HepG2 (cell line): ENCODE data around the gene CARS2. TPM values are rescaled to one million over a fixed set of nuclear protein-coding genes. Genes with fewer than 3 reads are reported as not detected.
A peak's percentile ranks its signal among the peaks of the same experiment; 100 is the strongest.

Source experiments
- ATAC-seq: fragments of 200-7000 bp; cut with Tn5 transposase; 3 replicates; pipeline ENCODE4 v1.9.1; 2020; ENCODE audit warnings: mild to moderate bottlenecking, moderate library complexity
- BruUV-seq: library from RNA; stranded (reverse); fragments of 400-500 nt; replicated peaks from 2 replicates; lab custom pipeline; 2021; lab: Mats Ljungman, UMichigan
- CTCF ChIA-PET: fragments of 300-600 bp; formaldehyde crosslinking; extraction: SDS; loops from one replicate; lab custom pipeline; 2021; ENCODE audit warnings: low total read pairs, inconsistent platforms, low intra/inter-chr PET ratio; lab: Yijun Ruan, JAX
- POLR2A ChIA-PET: fragments of 350-600 bp; sonication (Branson Sonifier 250); formaldehyde crosslinking; loops from one replicate; lab custom pipeline; 2020; ENCODE audit warnings: antibody characterized with exemption, inconsistent platforms; lab: Yijun Ruan, JAX
- DNase-seq: peaks from one replicate; pipeline ENCODE4 v3.0.0-alpha.2; 2015; ENCODE audit warnings: low spot score
- FAIRE-seq: peaks from 3 replicates; lab custom pipeline; 2011; peaks lifted over from hg19 to GRCh38; lab: Jason Lieb, UNC
- H2AFZ ChIP-seq: one replicate; pipeline ENCODE4 v1.6.1; 2011; ENCODE audit warnings: low read length, inconsistent platforms
- H3K27ac ChIP-seq: fragments of 300-600 bp; 3 replicates; pipeline ENCODE4 v1.8.0; 2011; ENCODE audit warnings: mixed run types, mild to moderate bottlenecking, mixed read lengths, low read length, inconsistent platforms; ENCODE audit not compliant: insufficient read depth; ENCODE audit errors: extremely low read length
- H3K27me3 ChIP-seq, 2 experiments: fragments of 200-600 bp in 1 of 2; 2 replicates in 1 of 2; 3 replicates in 1 of 2; pipeline versions ENCODE4 v1.6.0 to v1.8.0; 2011; ENCODE audit warnings: low read length in 2 of 2, mild to moderate bottlenecking in 2 of 2, moderate library complexity in 2 of 2, inconsistent platforms in 1 of 2; ENCODE audit not compliant: insufficient read depth in 2 of 2, control insufficient read depth in 1 of 2
- H3K36me3 ChIP-seq, 2 experiments: fragments of 200-600 bp in 1 of 2; replicated peaks in 1 of 2; 2 replicates in 1 of 2; 3 replicates in 1 of 2; pipeline versions ENCODE4 v1.5.1 to v1.8.0; 2011; ENCODE audit warnings: low read length in 2 of 2, inconsistent platforms in 1 of 2; ENCODE audit not compliant: insufficient read depth in 2 of 2, control insufficient read depth in 1 of 2
- H3K4me1 ChIP-seq: 2 replicates; pipeline ENCODE4 v1.5.1; 2012; ENCODE audit warnings: low read length, inconsistent platforms; ENCODE audit not compliant: insufficient read depth
- H3K4me2 ChIP-seq: 2 replicates; pipeline ENCODE4 v1.6.0; 2011; ENCODE audit warnings: low read depth, low read length, inconsistent platforms
- H3K4me3 ChIP-seq, 3 experiments: fragments of 200-600 bp in 1 of 3; sonication (generic), shearing (Covaris generic) in 1 of 3; replicated peaks in 1 of 3; 2 replicates each; pipeline ENCODE4 v1.5.1; 2011 to 2016; ENCODE audit warnings: low read length in 3 of 3, inconsistent platforms in 2 of 3, low read depth in 2 of 3, mild to moderate bottlenecking in 2 of 3, control low read depth in 1 of 3, mixed read lengths in 1 of 3; ENCODE audit not compliant: insufficient read depth in 1 of 3
- H3K79me2 ChIP-seq: one replicate; pipeline ENCODE4 v1.6.1; 2011; ENCODE audit warnings: low read length, inconsistent platforms; ENCODE audit not compliant: insufficient read depth
- H3K9ac ChIP-seq: 2 replicates; pipeline ENCODE4 v1.6.0; 2011; ENCODE audit warnings: mild to moderate bottlenecking, low read depth, low read length, inconsistent platforms; ENCODE audit not compliant: insufficient read depth
- H3K9me3 ChIP-seq: 2 replicates; pipeline ENCODE4 v1.5.1; 2012; ENCODE audit warnings: mild to moderate bottlenecking, low read length
- H4K20me1 ChIP-seq: 2 replicates; pipeline ENCODE4 v1.6.0; 2011; ENCODE audit warnings: inconsistent platforms, mild to moderate bottlenecking, low read length, moderate library complexity; ENCODE audit not compliant: insufficient read depth
- DNMT3B ChIP-seq: conservative IDR thresholded peaks from 2 replicates; pipeline ENCODE4 v1.6.1; 2016; ENCODE audit warnings: missing biosample characterization, control low read depth
- ETV6 ChIP-seq: sonication (generic); formaldehyde crosslinking; conservative IDR thresholded peaks from 2 replicates; pipeline ENCODE4 v1.4.0; 2020; ENCODE audit warnings: missing genetic modification reagents
- FOXP1 ChIP-seq, 2 experiments: fragments of 450-650 bp in 1 of 2; IDR thresholded peaks; 2 replicates each; pipeline ENCODE4 v1.6.1; 2017 to 2018; ENCODE audit warnings: antibody characterized with exemption in 1 of 2
- KDM2A ChIP-seq: sonication (generic); formaldehyde crosslinking; IDR thresholded peaks from 2 replicates; pipeline ENCODE4 v1.4.0; 2020; ENCODE audit warnings: low read depth, missing genetic modification reagents, borderline replicate concordance
- MTA1 ChIP-seq: sonication (generic); formaldehyde crosslinking; IDR thresholded peaks from 2 replicates; pipeline ENCODE4 v1.4.0; 2020; ENCODE audit warnings: missing genetic modification reagents, mild to moderate bottlenecking, borderline replicate concordance
- NFE2 ChIP-seq: sonication (generic); formaldehyde crosslinking; IDR thresholded peaks from 2 replicates; pipeline ENCODE4 v1.4.0; 2020; ENCODE audit warnings: missing genetic modification reagents
- SNAI1 ChIP-seq: sonication (generic); formaldehyde crosslinking; IDR thresholded peaks from 2 replicates; pipeline ENCODE4 v1.5.0; 2020; ENCODE audit warnings: mild to moderate bottlenecking, missing genetic modification reagents, borderline replicate concordance
- STAG1 ChIP-seq: sonication (generic); formaldehyde crosslinking; IDR thresholded peaks from 2 replicates; pipeline ENCODE4 v1.4.0; 2020; ENCODE audit warnings: missing genetic modification reagents
- ZNF30 ChIP-seq: sonication (generic); formaldehyde crosslinking; IDR thresholded peaks from 2 replicates; pipeline ENCODE4 v1.5.0; 2020; ENCODE audit warnings: mild to moderate bottlenecking, missing genetic modification reagents
- ZNF343 ChIP-seq: sonication (generic); formaldehyde crosslinking; IDR thresholded peaks from 2 replicates; pipeline ENCODE4 v1.4.0; 2020; ENCODE audit warnings: mild to moderate bottlenecking, missing genetic modification reagents
- ZNF460 ChIP-seq: sonication (generic); formaldehyde crosslinking; IDR thresholded peaks from 2 replicates; pipeline ENCODE4 v1.5.1; 2020; ENCODE audit warnings: missing genetic modification reagents, mild to moderate bottlenecking, borderline replicate concordance
- ZSCAN31 ChIP-seq: sonication (generic); formaldehyde crosslinking; IDR thresholded peaks from 2 replicates; pipeline ENCODE4 v1.5.0; 2020; ENCODE audit warnings: low read depth, mild to moderate bottlenecking, missing genetic modification reagents
- WGBS: methylation state at CpG from one replicate; pipeline ENCODE4 v1.1.6; 2017; ENCODE audit warnings: low lambda C conversion rate; 5-methylcytosine and 5-hydroxymethylcytosine counted together
- in situ Hi-C: cut with HindIII; loops from 2 replicates; pipeline ENCODE4 v1.10.0; 2017; ENCODE audit warnings: low pct_unique_long_range_greater_than_20kb; ENCODE audit not compliant: extremely low pct_ligation_motif_present
- intact Hi-C: fragments of 100-400 bp; cut with micrococcal nuclease; formaldehyde crosslinking; loops from one replicate; pipeline ENCODE4 v1.10.0; 2022; ENCODE audit not compliant: unreplicated experiment
- polyA plus RNA-seq, 8 experiments: library from polyadenylated mRNA; depleted of rRNA in 3 of 8; stranded (reverse) in 7 of 8; unstranded in 1 of 8; fragments of >200 nt; fragmentation: Illumina TruSeq in 4 of 8; extraction: Trizol in 4 of 8; gene quantifications; 2 replicates each; pipeline versions ENCODE4 v1.2.1 to v1.2.3, GENCODE V29; 2011 to 2016; ENCODE audit warnings: low read depth in 4 of 8, missing spikeins in 1 of 8, mixed read lengths in 1 of 8; ENCODE audit not compliant: insufficient read depth in 1 of 8
- total RNA-seq, 5 experiments: library from RNA; depleted of rRNA; stranded (reverse); fragments of >200 nt; fragmentation: Illumina TruSeq; extraction: Trizol; gene quantifications; 2 replicates each; pipeline ENCODE4 v1.2.3, GENCODE V29; 2016; ENCODE audit warnings: low read depth in 1 of 5
- TF ChIP-seq, protein P1 (sequence below): sonication (generic); formaldehyde crosslinking; IDR thresholded peaks from 2 replicates; pipeline ENCODE4 v1.8.0; 2023; ENCODE audit warnings: mild to moderate bottlenecking, missing genetic modification reagents
- TF ChIP-seq, protein P2 (sequence below): sonication (generic); formaldehyde crosslinking; IDR thresholded peaks from 2 replicates; pipeline ENCODE4 v1.4.0; 2020; ENCODE audit warnings: low read depth, mild to moderate bottlenecking, missing genetic modification reagents
- TF ChIP-seq, protein P3 (sequence below): sonication (generic); formaldehyde crosslinking; IDR thresholded peaks from 2 replicates; pipeline ENCODE4 v1.5.0; 2020; ENCODE audit warnings: mild to moderate bottlenecking, missing genetic modification reagents, borderline replicate concordance

CARS2 gene
- total and polyA plus RNA-seq, 2 of the 13 experiments (the other 11 are each of a cell fraction or from before 2014, with no cell fraction given), result 41.1 to 59.3 TPM

DNA sequence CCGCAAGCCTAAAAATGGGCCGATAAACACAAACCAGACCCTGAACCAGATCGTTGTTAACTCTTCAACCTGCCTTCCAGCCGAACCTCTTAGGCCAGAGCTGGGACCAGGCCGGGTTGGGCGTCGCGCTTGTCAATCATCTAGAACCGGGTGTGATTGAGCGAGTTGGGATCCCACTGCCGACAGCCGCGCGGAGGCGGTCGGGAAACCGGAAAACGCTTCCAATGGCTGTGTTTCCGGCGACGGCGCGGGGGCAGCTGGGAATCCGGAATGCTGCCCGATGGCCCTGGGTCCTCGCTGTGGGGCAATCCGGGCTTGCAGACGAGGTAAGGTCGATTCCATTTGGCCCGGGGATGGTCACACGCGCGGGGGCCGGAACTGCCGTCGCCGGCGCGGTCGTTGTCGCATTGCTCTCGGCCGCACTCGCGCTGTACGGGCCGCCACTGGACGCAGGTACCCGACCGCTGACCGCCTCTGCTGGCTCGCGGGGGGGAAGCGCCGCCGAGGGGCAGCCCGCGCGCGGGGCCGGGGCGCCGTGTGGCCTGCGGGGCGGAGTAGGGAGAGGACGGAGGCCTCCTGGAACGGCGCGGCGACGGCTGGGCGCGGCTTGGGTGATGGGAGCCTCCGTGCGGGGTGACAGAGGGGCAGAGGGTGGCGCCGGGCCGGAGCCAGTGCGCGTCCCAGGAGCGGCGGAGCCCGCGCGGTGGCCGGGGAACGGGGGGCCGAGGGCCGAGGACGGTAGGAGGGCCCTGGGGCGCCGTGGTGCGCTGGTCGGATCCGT lies 90.4 kb downstream of the CARS2 start, which contains the start of gene NAXD:
TSS of gene NAXD (plus strand) at position 224 of the 781 bp plus-strand sequence. CDS start at position 281, 57 bp downstream.
- peak within 1 kb of the TSS; percentile 93 for H3K9ac ChIP-seq
- ChIA-PET CTCF (no interaction called here), POLR2A (interaction anchor here (0.8 to 1.9 kb wide), 11 partner anchors 10 to 299 kb away, joined by 3 to 19 read pairs (median 5); partner anchors contain the start of genes ANKRD10, CARS2 and RAB20)
- H3K4me3 ChIP-seq, result peak within 1 kb of the TSS; percentile 96 to 97 (median 97)
- no peaks in the 10 kb centered on the region for H3K36me3 ChIP-seq
- FAIRE-seq (peak; percentile 88), DNase-seq (peak; percentile 89), ATAC-seq (peak; percentile 95)
- H3K27me3 ChIP-seq, result peaks cover 1 to 13% of the 10 kb centered on the region in 2 experiments; a peak in 3 of 5 replicates
- in situ Hi-C loops, result no loop called here
- peak within 1 kb of the TSS; percentile 94 for H3K4me2 ChIP-seq
- intact Hi-C loops, result loop anchor here (1.0 to 5.0 kb wide), 4 partner anchors 38 to 158 kb away; no protein-coding TSS in a partner anchor
- H4K20me1 ChIP-seq, result peaks cover 22% of the 10 kb centered on the region
- BruUV-seq, result no TSS peak
- peaks cover 46% of the 10 kb centered on the region for H3K79me2 ChIP-seq
- 0% methylated on average over 15 of the region's 95 CpGs for WGBS
- H2AFZ ChIP-seq, result peak within 1 kb of the TSS; percentile 66
- no peaks in the 10 kb centered on the region for H3K9me3 ChIP-seq
- peak within 1 kb of the TSS; percentile 83 for H3K27ac ChIP-seq
- peaks cover 62% of the 10 kb centered on the region for H3K4me1 ChIP-seq
- TF ChIP-seq ZNF343 (CRISPR knock-in tag) (no peak), ZNF460 (CRISPR knock-in tag) (no peak), ETV6 (0 out of 2 replicates have a peak, but pooled peaks have one; percentile 41), ZSCAN31 (CRISPR knock-in tag) (peak; percentile 72; the same call in 1 of the 2 replicates), SNAI1 (no peak), NFE2 (no peak), STAG1 (CRISPR knock-in tag) (no peak; the same call in 1 of the 2 replicates), KDM2A (CRISPR knock-in tag) (peak; percentile 73; the same call in 1 of the 2 replicates), FOXP1 (IDR thresholded peaks at IDR 0.05) (no peak), FOXP1 (CRISPR knock-in tag; IDR thresholded peaks at IDR 0.05) (no peak), MTA1 (no peak), ZNF30 (CRISPR knock-in tag) (no peak), DNMT3B (no peak)
- TF ChIP-seq, protein P1, sequence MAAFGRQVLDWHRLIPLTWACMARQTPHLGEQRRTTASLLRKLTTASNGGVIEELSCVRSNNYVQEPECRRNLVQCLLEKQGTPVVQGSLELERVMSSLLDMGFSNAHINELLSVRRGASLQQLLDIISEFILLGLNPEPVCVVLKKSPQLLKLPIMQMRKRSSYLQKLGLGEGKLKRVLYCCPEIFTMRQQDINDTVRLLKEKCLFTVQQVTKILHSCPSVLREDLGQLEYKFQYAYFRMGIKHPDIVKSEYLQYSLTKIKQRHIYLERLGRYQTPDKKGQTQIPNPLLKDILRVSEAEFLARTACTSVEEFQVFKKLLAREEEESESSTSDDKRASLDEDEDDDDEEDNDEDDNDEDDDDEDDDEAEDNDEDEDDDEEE, result peak; percentile 91; the same call in 1 of the 2 replicates
- TF ChIP-seq, protein P2, sequence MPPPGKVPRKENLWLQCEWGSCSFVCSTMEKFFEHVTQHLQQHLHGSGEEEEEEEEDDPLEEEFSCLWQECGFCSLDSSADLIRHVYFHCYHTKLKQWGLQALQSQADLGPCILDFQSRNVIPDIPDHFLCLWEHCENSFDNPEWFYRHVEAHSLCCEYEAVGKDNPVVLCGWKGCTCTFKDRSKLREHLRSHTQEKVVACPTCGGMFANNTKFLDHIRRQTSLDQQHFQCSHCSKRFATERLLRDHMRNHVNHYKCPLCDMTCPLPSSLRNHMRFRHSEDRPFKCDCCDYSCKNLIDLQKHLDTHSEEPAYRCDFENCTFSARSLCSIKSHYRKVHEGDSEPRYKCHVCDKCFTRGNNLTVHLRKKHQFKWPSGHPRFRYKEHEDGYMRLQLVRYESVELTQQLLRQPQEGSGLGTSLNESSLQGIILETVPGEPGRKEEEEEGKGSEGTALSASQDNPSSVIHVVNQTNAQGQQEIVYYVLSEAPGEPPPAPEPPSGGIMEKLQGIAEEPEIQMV (CRISPR knock-in tag), result no peak; the same call in 1 of the 2 replicates
- TF ChIP-seq, protein P3, sequence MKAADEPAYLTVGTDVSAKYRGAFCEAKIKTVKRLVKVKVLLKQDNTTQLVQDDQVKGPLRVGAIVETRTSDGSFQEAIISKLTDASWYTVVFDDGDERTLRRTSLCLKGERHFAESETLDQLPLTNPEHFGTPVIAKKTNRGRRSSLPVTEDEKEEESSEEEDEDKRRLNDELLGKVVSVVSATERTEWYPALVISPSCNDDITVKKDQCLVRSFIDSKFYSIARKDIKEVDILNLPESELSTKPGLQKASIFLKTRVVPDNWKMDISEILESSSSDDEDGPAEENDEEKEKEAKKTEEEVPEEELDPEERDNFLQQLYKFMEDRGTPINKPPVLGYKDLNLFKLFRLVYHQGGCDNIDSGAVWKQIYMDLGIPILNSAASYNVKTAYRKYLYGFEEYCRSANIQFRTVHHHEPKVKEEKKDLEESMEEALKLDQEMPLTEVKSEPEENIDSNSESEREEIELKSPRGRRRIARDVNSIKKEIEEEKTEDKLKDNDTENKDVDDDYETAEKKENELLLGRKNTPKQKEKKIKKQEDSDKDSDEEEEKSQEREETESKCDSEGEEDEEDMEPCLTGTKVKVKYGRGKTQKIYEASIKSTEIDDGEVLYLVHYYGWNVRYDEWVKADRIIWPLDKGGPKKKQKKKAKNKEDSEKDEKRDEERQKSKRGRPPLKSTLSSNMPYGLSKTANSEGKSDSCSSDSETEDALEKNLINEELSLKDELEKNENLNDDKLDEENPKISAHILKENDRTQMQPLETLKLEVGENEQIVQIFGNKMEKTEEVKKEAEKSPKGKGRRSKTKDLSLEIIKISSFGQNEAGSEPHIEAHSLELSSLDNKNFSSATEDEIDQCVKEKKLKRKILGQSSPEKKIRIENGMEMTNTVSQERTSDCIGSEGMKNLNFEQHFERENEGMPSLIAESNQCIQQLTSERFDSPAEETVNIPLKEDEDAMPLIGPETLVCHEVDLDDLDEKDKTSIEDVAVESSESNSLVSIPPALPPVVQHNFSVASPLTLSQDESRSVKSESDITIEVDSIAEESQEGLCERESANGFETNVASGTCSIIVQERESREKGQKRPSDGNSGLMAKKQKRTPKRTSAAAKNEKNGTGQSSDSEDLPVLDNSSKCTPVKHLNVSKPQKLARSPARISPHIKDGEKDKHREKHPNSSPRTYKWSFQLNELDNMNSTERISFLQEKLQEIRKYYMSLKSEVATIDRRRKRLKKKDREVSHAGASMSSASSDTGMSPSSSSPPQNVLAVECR, result peak; percentile 85; the same call in 1 of the 2 replicates
